HEK293 (cell line): Measurements from ENCODE around the gene TBC1D5.

ENCODE experiments used
- CTCF ChIA-PET: fragments of 350-600 bp; formaldehyde crosslinking; extraction: SDS; loops from one replicate; lab custom pipeline; 2021; ENCODE audit warnings: antibody characterized with exemption; lab: Yijun Ruan, JAX
- POLR2A ChIA-PET: fragments of 300-600 bp; formaldehyde crosslinking; extraction: SDS; loops from one replicate; lab custom pipeline; 2020; ENCODE audit warnings: antibody characterized with exemption, inconsistent platforms; lab: Yijun Ruan, JAX
- H3K27ac ChIP-seq: fragments of 200-500 bp; sonication (Bioruptor generic); 2 replicates; pipeline ENCODE4 v1.5.1; 2014; ENCODE audit warnings: low read depth, low read length, control low read depth, inconsistent platforms; ENCODE audit errors: extremely low read depth
- H3K36me3 ChIP-seq, 2 experiments: fragments of 200-500 bp in 1 of 2; sonication (Bioruptor generic) in 1 of 2; 1 replicate in 1 of 2; 2 replicates in 1 of 2; pipeline ENCODE4 v1.5.1; 2014 to 2017; ENCODE audit warnings: inconsistent platforms in 2 of 2, low read length in 2 of 2; ENCODE audit not compliant: control insufficient read depth in 2 of 2, insufficient read depth in 1 of 2
- H3K4me1 ChIP-seq: fragments of 200-500 bp; sonication (Bioruptor generic); 2 replicates; pipeline ENCODE4 v1.5.1; 2014; ENCODE audit warnings: mild to moderate bottlenecking, low read length, inconsistent platforms; ENCODE audit not compliant: control insufficient read depth, insufficient read depth
- H3K4me3 ChIP-seq: 2 replicates; pipeline ENCODE4 v1.5.1; 2011; ENCODE audit warnings: low read depth, mild to moderate bottlenecking, control low read depth, low read length, moderate library complexity
- H3K9me3 ChIP-seq: fragments of 200-500 bp; sonication (Bioruptor generic); 2 replicates; pipeline ENCODE4 v1.5.1; 2014; ENCODE audit warnings: low read depth, low read length, inconsistent platforms; ENCODE audit not compliant: control insufficient read depth, insufficient read depth
- BCL11B ChIP-seq: fragments of 450-650 bp; formaldehyde crosslinking; IDR thresholded peaks from 2 replicates; pipeline ENCODE4 v1.5.1; 2016; ENCODE audit warnings: low read depth, missing biosample characterization, missing genetic modification characterization
- GLI4 ChIP-seq: fragments of 450-650 bp; formaldehyde crosslinking; IDR thresholded peaks from 2 replicates; pipeline ENCODE4 v1.5.1; 2016; ENCODE audit warnings: missing biosample characterization, missing genetic modification characterization
- KLF1 ChIP-seq: fragments of 450-650 bp; formaldehyde crosslinking; IDR thresholded peaks from 2 replicates; pipeline ENCODE4 v1.5.1; 2016; ENCODE audit warnings: missing biosample characterization, missing genetic modification characterization
- OSR2 ChIP-seq: fragments of 450-650 bp; formaldehyde crosslinking; IDR thresholded peaks from 2 replicates; pipeline ENCODE4 v1.5.1; 2016; ENCODE audit warnings: missing biosample characterization, missing genetic modification characterization
- YY1 ChIP-seq: fragments of 450-650 bp; formaldehyde crosslinking; IDR thresholded peaks from 2 replicates; pipeline ENCODE4 v1.5.1; 2018; ENCODE audit warnings: missing biosample characterization, missing genetic modification characterization
- ZEB2 ChIP-seq: fragments of 450-650 bp; formaldehyde crosslinking; IDR thresholded peaks from 2 replicates; pipeline ENCODE4 v1.5.1; 2016; ENCODE audit warnings: missing biosample characterization, missing genetic modification characterization
- ZNF155 ChIP-seq: fragments of 450-650 bp; formaldehyde crosslinking; IDR thresholded peaks from 2 replicates; pipeline ENCODE4 v1.5.1; 2016; ENCODE audit warnings: missing biosample characterization, missing genetic modification characterization
- ZNF16 ChIP-seq: fragments of 450-650 bp; formaldehyde crosslinking; IDR thresholded peaks from 2 replicates; pipeline ENCODE4 v1.5.1; 2016; ENCODE audit warnings: low read depth, missing biosample characterization, missing genetic modification characterization
- ZNF23 ChIP-seq: fragments of 450-650 bp; formaldehyde crosslinking; IDR thresholded peaks from 2 replicates; pipeline ENCODE4 v1.5.1; 2016; ENCODE audit warnings: missing biosample characterization, missing genetic modification characterization, borderline replicate concordance
- ZNF391 ChIP-seq: fragments of 450-650 bp; formaldehyde crosslinking; IDR thresholded peaks from 2 replicates; pipeline ENCODE4 v1.5.1; 2016; ENCODE audit warnings: low read depth, missing biosample characterization, missing genetic modification characterization, borderline replicate concordance
- ZNF404 ChIP-seq: fragments of 450-650 bp; formaldehyde crosslinking; IDR thresholded peaks from 2 replicates; pipeline ENCODE4 v1.5.1; 2017; ENCODE audit warnings: missing biosample characterization, missing genetic modification characterization
- ZNF433 ChIP-seq: fragments of 450-650 bp; formaldehyde crosslinking; IDR thresholded peaks from 2 replicates; pipeline ENCODE4 v1.5.1; 2016; ENCODE audit warnings: missing biosample characterization, missing genetic modification characterization, low read depth
- ZNF571 ChIP-seq: fragments of 450-650 bp; formaldehyde crosslinking; IDR thresholded peaks from 2 replicates; pipeline ENCODE4 v1.5.0; 2017; ENCODE audit warnings: missing biosample characterization, missing genetic modification characterization
- ZNF600 ChIP-seq: fragments of 450-650 bp; formaldehyde crosslinking; IDR thresholded peaks from 2 replicates; pipeline ENCODE4 v1.5.1; 2016; ENCODE audit warnings: missing biosample characterization, missing genetic modification characterization
- ZNF677 ChIP-seq: fragments of 450-650 bp; IDR thresholded peaks from 2 replicates; pipeline ENCODE4 v1.5.0; 2018; ENCODE audit warnings: missing biosample characterization, mild to moderate bottlenecking, missing genetic modification characterization, moderate library complexity
- ZNF837 ChIP-seq: fragments of 450-650 bp; formaldehyde crosslinking; IDR thresholded peaks from 2 replicates; pipeline ENCODE4 v1.5.1; 2016; ENCODE audit warnings: missing biosample characterization, missing genetic modification characterization
- TF ChIP-seq, protein P1 (sequence below): fragments of 450-650 bp; formaldehyde crosslinking; IDR thresholded peaks from 2 replicates; pipeline ENCODE4 v1.5.1; 2016; ENCODE audit warnings: missing biosample characterization, missing genetic modification characterization
- TF ChIP-seq, protein P2 (sequence below): fragments of 450-650 bp; formaldehyde crosslinking; IDR thresholded peaks from 2 replicates; pipeline ENCODE4 v1.5.1; 2016; ENCODE audit warnings: missing biosample characterization, missing genetic modification characterization
- TF ChIP-seq, protein P3 (sequence below): sonication (generic); formaldehyde crosslinking; IDR thresholded peaks from 2 replicates; pipeline ENCODE4 v1.8.1; 2022; ENCODE audit warnings: mild to moderate bottlenecking, moderate library complexity, missing genetic modification reagents
- TF ChIP-seq, protein P4 (sequence below): fragments of 450-650 bp; formaldehyde crosslinking; IDR thresholded peaks from 2 replicates; pipeline ENCODE4 v1.5.1; 2016; ENCODE audit warnings: missing biosample characterization, missing genetic modification characterization
- TF ChIP-seq, protein P5 (sequence below): fragments of 450-650 bp; IDR thresholded peaks from 2 replicates; pipeline ENCODE4 v1.5.1; 2018; ENCODE audit warnings: missing biosample characterization, mild to moderate bottlenecking, missing genetic modification characterization

The TBC1D5 gene

DNA sequence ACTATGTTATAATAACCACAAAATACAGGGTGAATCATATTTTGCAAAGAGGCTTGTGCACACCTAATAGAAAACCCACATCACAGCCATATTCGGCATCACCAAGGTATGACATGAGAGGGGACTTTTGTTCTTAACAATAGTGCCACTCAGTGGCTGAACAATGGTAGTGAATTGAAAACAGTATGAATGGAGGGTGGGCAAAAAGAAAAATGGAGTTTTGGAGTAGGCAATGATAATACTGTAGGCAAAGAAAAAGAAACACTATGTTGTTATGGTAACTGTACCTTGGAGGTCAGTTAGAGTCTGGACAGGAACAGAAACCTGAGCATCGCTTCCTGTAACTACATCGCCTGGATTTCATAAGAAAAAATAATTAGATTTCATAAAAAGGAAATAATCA is 509.0 kb downstream of the TBC1D5 start (continued):
- TF ChIP-seq, protein P1, sequence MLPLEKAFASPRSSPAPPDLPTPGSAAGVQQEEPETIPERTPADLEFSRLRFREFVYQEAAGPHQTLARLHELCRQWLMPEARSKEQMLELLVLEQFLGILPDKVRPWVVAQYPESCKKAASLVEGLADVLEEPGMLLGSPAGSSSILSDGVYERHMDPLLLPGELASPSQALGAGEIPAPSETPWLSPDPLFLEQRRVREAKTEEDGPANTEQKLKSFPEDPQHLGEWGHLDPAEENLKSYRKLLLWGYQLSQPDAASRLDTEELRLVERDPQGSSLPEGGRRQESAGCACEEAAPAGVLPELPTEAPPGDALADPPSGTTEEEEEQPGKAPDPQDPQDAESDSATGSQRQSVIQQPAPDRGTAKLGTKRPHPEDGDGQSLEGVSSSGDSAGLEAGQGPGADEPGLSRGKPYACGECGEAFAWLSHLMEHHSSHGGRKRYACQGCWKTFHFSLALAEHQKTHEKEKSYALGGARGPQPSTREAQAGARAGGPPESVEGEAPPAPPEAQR (tag by site-specific recombination), result no peak
- TF ChIP-seq BCL11B (tag by site-specific recombination) (no peak), ZNF16 (tag by site-specific recombination) (no peak), YY1 (no peak), ZNF155 (tag by site-specific recombination) (no peak), ZEB2 (tag by site-specific recombination) (no peak), ZNF391 (tag by site-specific recombination) (no peak), KLF1 (no peak)
- TF ChIP-seq, protein P2, sequence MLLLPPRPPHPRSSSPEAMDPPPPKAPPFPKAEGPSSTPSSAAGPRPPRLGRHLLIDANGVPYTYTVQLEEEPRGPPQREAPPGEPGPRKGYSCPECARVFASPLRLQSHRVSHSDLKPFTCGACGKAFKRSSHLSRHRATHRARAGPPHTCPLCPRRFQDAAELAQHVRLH (tag by site-specific recombination), result no peak

DNA sequence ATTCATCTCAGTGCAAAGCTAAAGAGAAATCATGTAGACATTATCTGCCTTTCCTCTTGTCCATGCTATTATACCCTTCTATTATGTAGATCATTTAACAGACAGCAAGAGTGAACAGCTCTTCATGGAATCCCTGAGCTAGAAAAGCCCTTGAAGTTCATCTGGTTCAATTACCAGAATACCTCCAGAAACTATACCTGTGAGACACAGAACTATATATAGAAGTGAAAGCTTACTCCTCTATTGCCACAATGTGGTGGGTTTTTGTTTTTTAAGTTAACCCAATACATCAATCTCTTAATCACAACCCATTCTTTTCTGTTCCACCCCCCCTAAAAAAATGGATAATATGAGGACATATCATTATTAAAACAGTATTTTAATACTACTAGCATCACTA is 510.0 kb downstream of the TBC1D5 start:
- H3K36me3 ChIP-seq, result no peaks in the 10 kb centered on the region
- POLR2A ChIA-PET, result no interaction called here
- CTCF ChIA-PET, result interaction anchor here (0.6 to 4.1 kb wide), 8 partner anchors 22 to 631 kb away, joined by 3 to 59 read pairs (median 3); partner anchors contain the start of gene PLCL2
- no peak overlapping the region for H3K4me3 ChIP-seq
- no peak overlapping the region for H3K27ac ChIP-seq
- H3K4me1 ChIP-seq, result no peaks in the 10 kb centered on the region
- TF ChIP-seq, protein P3, sequence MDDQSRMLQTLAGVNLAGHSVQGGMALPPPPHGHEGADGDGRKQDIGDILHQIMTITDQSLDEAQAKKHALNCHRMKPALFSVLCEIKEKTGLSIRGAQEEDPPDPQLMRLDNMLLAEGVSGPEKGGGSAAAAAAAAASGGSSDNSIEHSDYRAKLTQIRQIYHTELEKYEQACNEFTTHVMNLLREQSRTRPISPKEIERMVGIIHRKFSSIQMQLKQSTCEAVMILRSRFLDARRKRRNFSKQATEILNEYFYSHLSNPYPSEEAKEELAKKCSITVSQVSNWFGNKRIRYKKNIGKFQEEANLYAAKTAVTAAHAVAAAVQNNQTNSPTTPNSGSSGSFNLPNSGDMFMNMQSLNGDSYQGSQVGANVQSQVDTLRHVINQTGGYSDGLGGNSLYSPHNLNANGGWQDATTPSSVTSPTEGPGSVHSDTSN (CRISPR knock-in tag), result no peak
- no peak for TF ChIP-seq ZNF837 (tag by site-specific recombination)
- TF ChIP-seq ZNF404 (tag by site-specific recombination), result no peak
- TF ChIP-seq ZNF433, result no peak
- TF ChIP-seq, protein P4, sequence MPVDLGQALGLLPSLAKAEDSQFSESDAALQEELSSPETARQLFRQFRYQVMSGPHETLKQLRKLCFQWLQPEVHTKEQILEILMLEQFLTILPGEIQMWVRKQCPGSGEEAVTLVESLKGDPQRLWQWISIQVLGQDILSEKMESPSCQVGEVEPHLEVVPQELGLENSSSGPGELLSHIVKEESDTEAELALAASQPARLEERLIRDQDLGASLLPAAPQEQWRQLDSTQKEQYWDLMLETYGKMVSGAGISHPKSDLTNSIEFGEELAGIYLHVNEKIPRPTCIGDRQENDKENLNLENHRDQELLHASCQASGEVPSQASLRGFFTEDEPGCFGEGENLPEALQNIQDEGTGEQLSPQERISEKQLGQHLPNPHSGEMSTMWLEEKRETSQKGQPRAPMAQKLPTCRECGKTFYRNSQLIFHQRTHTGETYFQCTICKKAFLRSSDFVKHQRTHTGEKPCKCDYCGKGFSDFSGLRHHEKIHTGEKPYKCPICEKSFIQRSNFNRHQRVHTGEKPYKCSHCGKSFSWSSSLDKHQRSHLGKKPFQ (tag by site-specific recombination), result no peak
- TF ChIP-seq ZNF600, result no peak
- TF ChIP-seq ZNF23, result no peak
- no peak for TF ChIP-seq GLI4 (tag by site-specific recombination)
- TF ChIP-seq, protein P5, sequence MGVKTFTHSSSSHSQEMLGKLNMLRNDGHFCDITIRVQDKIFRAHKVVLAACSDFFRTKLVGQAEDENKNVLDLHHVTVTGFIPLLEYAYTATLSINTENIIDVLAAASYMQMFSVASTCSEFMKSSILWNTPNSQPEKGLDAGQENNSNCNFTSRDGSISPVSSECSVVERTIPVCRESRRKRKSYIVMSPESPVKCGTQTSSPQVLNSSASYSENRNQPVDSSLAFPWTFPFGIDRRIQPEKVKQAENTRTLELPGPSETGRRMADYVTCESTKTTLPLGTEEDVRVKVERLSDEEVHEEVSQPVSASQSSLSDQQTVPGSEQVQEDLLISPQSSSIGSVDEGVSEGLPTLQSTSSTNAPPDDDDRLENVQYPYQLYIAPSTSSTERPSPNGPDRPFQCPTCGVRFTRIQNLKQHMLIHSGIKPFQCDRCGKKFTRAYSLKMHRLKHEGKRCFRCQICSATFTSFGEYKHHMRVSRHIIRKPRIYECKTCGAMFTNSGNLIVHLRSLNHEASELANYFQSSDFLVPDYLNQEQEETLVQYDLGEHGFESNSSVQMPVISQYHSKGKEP, result no peak
- no peak for TF ChIP-seq ZNF571
- no peak for TF ChIP-seq OSR2 (tag by site-specific recombination)
- no peak for TF ChIP-seq ZNF677 (tag by site-specific recombination)
- no peaks in the 10 kb centered on the region for H3K9me3 ChIP-seq
